Measurements from ENCODE around the gene KRTAP12-2.

KRTAP12-2 gene

GRCh38 chr21:44666401-44667320 is at the start of gene KRTAP12-2:
Gene KRTAP12-2, minus strand, starts transcription at chr21:44666927. Its CDS starts 41 bp downstream, at chr21:44666886.
- DNase-seq = no peak

- no peak for DNase-seq
Measured at GRCh38 chr21:44714905-44715304, 48.2 kb upstream of the KRTAP12-2 start.

- DNase-seq = no peak
Measured at GRCh38 chr21:44713846-44714245, 47.1 kb upstream of the KRTAP12-2 start.

GRCh38 chr21:44713130-44713529 is 46.4 kb upstream of the KRTAP12-2 start:
- no peak for DNase-seq

- DNase-seq = no peak
Measured at GRCh38 chr21:44712203-44713028, 45.7 kb upstream of the KRTAP12-2 start.

- DNase-seq = no peak
Measured at GRCh38 chr21:44711327-44712202, 44.8 kb upstream of the KRTAP12-2 start, which contains the start of gene TSPEAR. Gene TSPEAR, minus strand, starts transcription at chr21:44711572. Its CDS starts 58 bp downstream, at chr21:44711514.

- no peak for DNase-seq
Measured at GRCh38 chr21:44710756-44711326, 44.1 kb upstream of the KRTAP12-2 start.

- DNase-seq = no peak
Measured at GRCh38 chr21:44710294-44710665, 43.6 kb upstream of the KRTAP12-2 start.

- no peak for DNase-seq
Measured at GRCh38 chr21:44709426-44710293, 42.9 kb upstream of the KRTAP12-2 start.

GRCh38 chr21:44708866-44709425 is 42.2 kb upstream of the KRTAP12-2 start:
- no peak for DNase-seq

- no peak for DNase-seq
Measured at GRCh38 chr21:44708213-44708865, 41.6 kb upstream of the KRTAP12-2 start.

- DNase-seq = no peak
Measured at GRCh38 chr21:44706706-44707581, 40.2 kb upstream of the KRTAP12-2 start.

- no peak for DNase-seq
Measured at GRCh38 chr21:44706026-44706705, 39.4 kb upstream of the KRTAP12-2 start.

GRCh38 chr21:44704636-44705001 is 37.9 kb upstream of the KRTAP12-2 start:
- no peak for DNase-seq

- DNase-seq = no peak
Measured at GRCh38 chr21:44703731-44704635, 37.3 kb upstream of the KRTAP12-2 start.

GRCh38 chr21:44702973-44703730 is 36.4 kb upstream of the KRTAP12-2 start:
- DNase-seq = no peak
